GM12878 (cell line): Measurements from ENCODE around the gene NAALADL2. TPM values are rescaled to one million over a fixed set of nuclear protein-coding genes. Genes with fewer than 3 reads are reported as not detected.

Source experiments
- ATAC-seq: fragments of 200-7000 bp; cut with Tn5 transposase; 3 replicates; pipeline ENCODE4 v1.9.1; 2020; ENCODE audit warnings: mild to moderate bottlenecking, moderate library complexity
- BruUV-seq: library from RNA; stranded (reverse); fragments of 400-500 nt; replicated peaks from 2 replicates; lab custom pipeline; 2021; lab: Mats Ljungman, UMichigan
- CTCF ChIA-PET: fragments of 300-600 bp; sonication (Branson Sonifier 250); formaldehyde crosslinking; extraction: SDS; loops from one replicate; lab custom pipeline; 2021; ENCODE audit warnings: inconsistent platforms; lab: Yijun Ruan, JAX
- POLR2A ChIA-PET: fragments of 350-600 bp; formaldehyde crosslinking; extraction: SDS; loops from one replicate; lab custom pipeline; 2021; ENCODE audit warnings: inconsistent platforms; lab: Charles Lee
- RAD21 ChIA-PET: fragments of 300-600 bp; sonication (Branson Sonifier 250); formaldehyde crosslinking; loops from one replicate; lab custom pipeline; 2023; ENCODE audit warnings: antibody characterized with exemption; ENCODE audit not compliant: unreplicated experiment; lab: Charles Lee
- SMC1A ChIA-PET: fragments of 300-600 bp; sonication (Branson Sonifier 250); formaldehyde crosslinking; loops from one replicate; lab custom pipeline; 2023; ENCODE audit not compliant: unreplicated experiment, uncharacterized antibody; lab: Charles Lee
- DNase-seq: peaks from one replicate; pipeline ENCODE4 v3.0.0-alpha.2; 2011; ENCODE audit warnings: low read depth, low spot score
- FAIRE-seq: peaks from 3 replicates; lab custom pipeline; 2011; peaks lifted over from hg19 to GRCh38; lab: Jason Lieb, UNC
- H2AFZ ChIP-seq: 2 replicates; pipeline ENCODE4 v1.6.0; 2011; ENCODE audit warnings: low read depth, low read length, control low read depth; ENCODE audit not compliant: control insufficient read depth
- H3K27ac ChIP-seq: 2 replicates; pipeline ENCODE4 v1.5.1; 2011; ENCODE audit warnings: control low read depth; ENCODE audit not compliant: control insufficient read depth, insufficient read depth
- H3K27me3 ChIP-seq, 2 experiments: replicated peaks in 1 of 2; 2 replicates each; pipeline versions ENCODE4 v1.6.0 to v1.6.1; 2011; ENCODE audit warnings: low read length in 1 of 2; ENCODE audit not compliant: control insufficient read depth in 2 of 2, insufficient read depth in 2 of 2
- H3K36me3 ChIP-seq, 2 experiments: 2 replicates each; pipeline ENCODE4 v1.5.1; 2011; ENCODE audit warnings: low read length in 1 of 2; ENCODE audit not compliant: control insufficient read depth in 2 of 2, insufficient read depth in 2 of 2
- H3K4me1 ChIP-seq: 2 replicates; pipeline ENCODE4 v1.6.1; 2011; ENCODE audit warnings: mild to moderate bottlenecking, low read length, moderate library complexity, mixed read lengths; ENCODE audit not compliant: control insufficient read depth, insufficient read depth
- H3K4me2 ChIP-seq: 2 replicates; pipeline ENCODE4 v1.6.0; 2011; ENCODE audit warnings: control low read depth; ENCODE audit not compliant: control insufficient read depth, insufficient read depth
- H3K4me3 ChIP-seq: fragments of 200-600 bp; sonication (generic); 2 replicates; pipeline ENCODE4 v1.5.1; 2016
- H3K79me2 ChIP-seq: 2 replicates; pipeline ENCODE4 v1.6.0; 2011; ENCODE audit warnings: low read length; ENCODE audit not compliant: control insufficient read depth, insufficient read depth
- H3K9ac ChIP-seq: 2 replicates; pipeline ENCODE4 v1.8.0; 2011; ENCODE audit warnings: low read length, control low read depth, mixed read lengths; ENCODE audit not compliant: control insufficient read depth, insufficient read depth
- H3K9me3 ChIP-seq: replicated peaks from 3 replicates; pipeline ENCODE4 v1.5.1; 2011; ENCODE audit warnings: mild to moderate bottlenecking, low read length; ENCODE audit not compliant: control insufficient read depth, insufficient read depth
- H4K20me1 ChIP-seq: 2 replicates; pipeline ENCODE4 v1.6.0; 2011; ENCODE audit not compliant: control insufficient read depth, insufficient read depth
- BHLHE40 ChIP-seq, 2 experiments: fragments of 450-650 bp in 1 of 2; IDR thresholded peaks; 2 replicates each; pipeline ENCODE4 v1.6.1; 2011 to 2017; ENCODE audit warnings: low read depth in 2 of 2, borderline replicate concordance in 1 of 2, improper control_type of control experiment in 1 of 2, low read length in 1 of 2, mild to moderate bottlenecking in 1 of 2
- CHD4 ChIP-seq: fragments of 200-600 bp; sonication (generic); IDR thresholded peaks from 2 replicates; pipeline ENCODE4 v1.6.1; 2016; ENCODE audit warnings: mild to moderate bottlenecking
- KAT2A ChIP-seq: conservative IDR thresholded peaks from 2 replicates; pipeline ENCODE4 v1.6.1; 2011; ENCODE audit warnings: low read depth, low read length; ENCODE audit not compliant: control insufficient read depth
- MTA2 ChIP-seq: fragments of 450-650 bp; IDR thresholded peaks from 2 replicates; pipeline ENCODE4 v1.6.1; 2016; ENCODE audit warnings: low read depth, mild to moderate bottlenecking, moderate library complexity
- NR2C2 ChIP-seq: IDR thresholded peaks from 2 replicates; pipeline ENCODE4 v1.6.1; 2011; ENCODE audit warnings: borderline replicate concordance, low read depth; ENCODE audit not compliant: control insufficient read depth, insufficient read length
- SREBF2 ChIP-seq: IDR thresholded peaks from 2 replicates; pipeline ENCODE4 v1.6.1; 2012; ENCODE audit warnings: mild to moderate bottlenecking, low read length
- ZNF24 ChIP-seq: fragments of 450-650 bp; IDR thresholded peaks from 2 replicates; pipeline ENCODE4 v1.6.1; 2017; ENCODE audit warnings: antibody characterized with exemption, mild to moderate bottlenecking
- WGBS: methylation state at CpG from one replicate; pipeline ENCODE4 v1.1.6; 2016; ENCODE audit warnings: low lambda C conversion rate; ENCODE audit not compliant: insufficient replicate concordance, insufficient coverage; ENCODE audit errors: missing lambda C conversion rate; 5-methylcytosine and 5-hydroxymethylcytosine counted together
- in situ Hi-C: fragments of 300-500 bp; cut with MboI; formaldehyde crosslinking; loops from 9 replicates; pipeline ENCODE4 v1.14.3; 2018; ENCODE audit warnings: mixed read lengths
- intact Hi-C: fragments of 100-400 bp; cut with micrococcal nuclease; formaldehyde crosslinking; loops from one replicate; pipeline ENCODE4 v1.14.2; 2022; ENCODE audit not compliant: unreplicated experiment
- polyA plus RNA-seq, 11 experiments: library from polyadenylated mRNA; depleted of rRNA in 4 of 11; unstranded in 6 of 11; stranded (reverse) in 5 of 11; fragments of >200 nt; fragmentation: Nextera tagmentation in 4 of 11; fragmentation: Illumina TruSeq in 1 of 11; extraction: Ambion mirVana in 4 of 11; extraction: Trizol in 1 of 11; gene quantifications; 1 replicate in 1 of 11; 2 replicates in 10 of 11; pipeline versions ENCODE4 v1.2.1 to v1.2.3, GENCODE V29; 2011 to 2016; ENCODE audit warnings: inconsistent platforms in 2 of 11, missing spikeins in 2 of 11, low read depth in 1 of 11
- total RNA-seq, 4 experiments: library from RNA; depleted of rRNA in 3 of 4; stranded (reverse); fragments of >200 nt in 3 of 4; fragmentation: Illumina TruSeq in 1 of 4; extraction: Trizol in 1 of 4; gene quantifications; 2 replicates each; pipeline versions ENCODE4 v1.2.1 to v1.2.3, GENCODE V29; 2013 to 2021
- TF ChIP-seq, protein P1 (sequence below): fragments of 450-650 bp; formaldehyde crosslinking; IDR thresholded peaks from 2 replicates; pipeline ENCODE4 v1.5.0; 2022; ENCODE audit warnings: mild to moderate bottlenecking, missing genetic modification characterization
- TF ChIP-seq, protein P2 (sequence below): IDR thresholded peaks from 2 replicates; pipeline ENCODE4 v1.6.1; 2012; ENCODE audit warnings: low read length, inconsistent platforms

The NAALADL2 gene
- total and polyA plus RNA-seq, 10 of the 15 experiments (the other 5 are each of a cell fraction or from before 2014, with no cell fraction given): 0.06 to 10.8 (median 0.46) TPM

DNA sequence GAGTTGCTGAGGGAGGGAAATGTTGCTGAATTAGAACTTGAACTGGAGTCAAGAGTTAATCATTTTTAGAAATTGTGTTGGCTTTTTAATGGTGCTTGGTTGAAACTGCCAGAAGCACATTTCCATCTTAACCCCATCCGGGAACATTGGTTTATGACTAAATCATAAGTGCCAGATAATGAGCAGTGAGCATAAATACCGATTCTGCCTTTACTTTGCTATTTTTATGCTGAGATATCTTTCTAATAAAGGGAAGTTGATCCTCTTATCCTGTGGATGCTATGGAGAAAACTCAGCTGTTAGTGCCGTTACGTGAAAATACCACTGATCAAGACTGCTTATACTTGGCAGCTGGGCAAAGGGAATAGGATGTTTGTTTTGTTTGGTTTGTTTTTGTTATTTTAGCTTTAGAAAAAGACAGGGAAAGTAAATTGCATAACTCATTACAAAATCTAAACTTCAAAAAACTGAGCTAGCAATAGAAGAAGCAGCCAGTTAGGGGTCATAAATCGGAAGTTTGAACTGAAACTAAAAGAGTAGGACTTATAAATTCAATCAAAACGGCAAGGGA is 813.1 kb downstream of the NAALADL2 start:
- in situ Hi-C loops (no loop called here), intact Hi-C loops (no loop called here)
- CTCF ChIA-PET: no interaction called here
- no peak overlapping the region for H2AFZ ChIP-seq
- no peak overlapping the region for H3K4me3 ChIP-seq
- H3K9me3 ChIP-seq: no peaks in the 10 kb centered on the region
- no peak overlapping the region for H3K9ac ChIP-seq
- H3K27me3 ChIP-seq: no peaks in the 10 kb centered on the region
- no peaks in the 10 kb centered on the region for H3K79me2 ChIP-seq
- POLR2A ChIA-PET: no interaction called here
- ATAC-seq (no peak), FAIRE-seq (no peak), DNase-seq (no peak)
- SMC1A ChIA-PET: interaction anchor here (0.8 kb wide), 1 partner anchor 12 kb away, joined by 4 read pairs; no protein-coding TSS in a partner anchor
- no TSS peak for BruUV-seq
- RAD21 ChIA-PET: no interaction called here
- 31% methylated on average over 6 of the region's 6 CpGs for WGBS
- H3K4me1 ChIP-seq: no peaks in the 10 kb centered on the region
- no peaks in the 10 kb centered on the region for H4K20me1 ChIP-seq
- H3K36me3 ChIP-seq: no peaks in the 10 kb centered on the region
- TF ChIP-seq BHLHE40 (IDR thresholded peaks at IDR 0.05; ENCODE audit: borderline replicate concordance in 1 of 2, low read depth in 2 of 2, low read length in 1 of 2): no peak
- no peak for TF ChIP-seq KAT2A
- TF ChIP-seq MTA2: no peak
- TF ChIP-seq, protein P1, sequence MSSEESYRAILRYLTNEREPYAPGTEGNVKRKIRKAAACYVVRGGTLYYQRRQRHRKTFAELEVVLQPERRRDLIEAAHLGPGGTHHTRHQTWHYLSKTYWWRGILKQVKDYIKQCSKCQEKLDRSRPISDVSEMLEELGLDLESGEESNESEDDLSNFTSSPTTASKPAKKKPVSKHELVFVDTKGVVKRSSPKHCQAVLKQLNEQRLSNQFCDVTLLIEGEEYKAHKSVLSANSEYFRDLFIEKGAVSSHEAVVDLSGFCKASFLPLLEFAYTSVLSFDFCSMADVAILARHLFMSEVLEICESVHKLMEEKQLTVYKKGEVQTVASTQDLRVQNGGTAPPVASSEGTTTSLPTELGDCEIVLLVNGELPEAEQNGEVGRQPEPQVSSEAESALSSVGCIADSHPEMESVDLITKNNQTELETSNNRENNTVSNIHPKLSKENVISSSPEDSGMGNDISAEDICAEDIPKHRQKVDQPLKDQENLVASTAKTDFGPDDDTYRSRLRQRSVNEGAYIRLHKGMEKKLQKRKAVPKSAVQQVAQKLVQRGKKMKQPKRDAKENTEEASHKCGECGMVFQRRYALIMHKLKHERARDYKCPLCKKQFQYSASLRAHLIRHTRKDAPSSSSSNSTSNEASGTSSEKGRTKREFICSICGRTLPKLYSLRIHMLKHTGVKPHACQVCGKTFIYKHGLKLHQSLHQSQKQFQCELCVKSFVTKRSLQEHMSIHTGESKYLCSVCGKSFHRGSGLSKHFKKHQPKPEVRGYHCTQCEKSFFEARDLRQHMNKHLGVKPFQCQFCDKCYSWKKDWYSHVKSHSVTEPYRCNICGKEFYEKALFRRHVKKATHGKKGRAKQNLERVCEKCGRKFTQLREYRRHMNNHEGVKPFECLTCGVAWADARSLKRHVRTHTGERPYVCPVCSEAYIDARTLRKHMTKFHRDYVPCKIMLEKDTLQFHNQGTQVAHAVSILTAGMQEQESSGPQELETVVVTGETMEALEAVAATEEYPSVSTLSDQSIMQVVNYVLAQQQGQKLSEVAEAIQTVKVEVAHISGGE (CRISPR knock-in tag): no peak
- TF ChIP-seq, protein P2, sequence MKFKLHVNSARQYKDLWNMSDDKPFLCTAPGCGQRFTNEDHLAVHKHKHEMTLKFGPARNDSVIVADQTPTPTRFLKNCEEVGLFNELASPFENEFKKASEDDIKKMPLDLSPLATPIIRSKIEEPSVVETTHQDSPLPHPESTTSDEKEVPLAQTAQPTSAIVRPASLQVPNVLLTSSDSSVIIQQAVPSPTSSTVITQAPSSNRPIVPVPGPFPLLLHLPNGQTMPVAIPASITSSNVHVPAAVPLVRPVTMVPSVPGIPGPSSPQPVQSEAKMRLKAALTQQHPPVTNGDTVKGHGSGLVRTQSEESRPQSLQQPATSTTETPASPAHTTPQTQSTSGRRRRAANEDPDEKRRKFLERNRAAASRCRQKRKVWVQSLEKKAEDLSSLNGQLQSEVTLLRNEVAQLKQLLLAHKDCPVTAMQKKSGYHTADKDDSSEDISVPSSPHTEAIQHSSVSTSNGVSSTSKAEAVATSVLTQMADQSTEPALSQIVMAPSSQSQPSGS: no peak
- no peak for TF ChIP-seq SREBF2
- TF ChIP-seq NR2C2: no peak
- TF ChIP-seq ZNF24: no peak
- TF ChIP-seq CHD4: no peak
- no peak overlapping the region for H3K4me2 ChIP-seq
- no peak overlapping the region for H3K27ac ChIP-seq
